DND-41 (cell line): ENCODE results near the gene ZNF575.
"Not testable (repeated sequence)": the region's sequence is repeated elsewhere in the genome, so short reads cannot be mapped to it uniquely, and the experiment has no call there.

ENCODE experiments used
- ATAC-seq: fragments of 200-7000 bp; cut with Tn5 transposase; 3 replicates; pipeline ENCODE4 v1.9.1; 2021; ENCODE audit warnings: low read depth; ENCODE audit not compliant: insufficient read depth
- DNase-seq: peaks from one replicate; pipeline ENCODE4 v3.0.0-alpha.2; 2020
- H2AFZ ChIP-seq: 2 replicates; pipeline ENCODE4 v1.6.0; 2012; ENCODE audit warnings: low read depth, low read length
- H3K27ac ChIP-seq: 2 replicates; pipeline ENCODE4 v1.5.1; 2012; ENCODE audit warnings: low read length, inconsistent platforms
- H3K27me3 ChIP-seq: fragments of 200-600 bp; sonication (generic); 2 replicates; pipeline ENCODE4 v1.6.0; 2012; ENCODE audit warnings: low read length, mild to moderate bottlenecking, inconsistent platforms; ENCODE audit not compliant: insufficient read depth, poor library complexity
- H3K36me3 ChIP-seq: 2 replicates; pipeline ENCODE4 v1.5.1; 2012; ENCODE audit warnings: low read length, inconsistent platforms; ENCODE audit not compliant: insufficient read depth
- H3K4me1 ChIP-seq: 2 replicates; pipeline ENCODE4 v1.5.1; 2012; ENCODE audit warnings: mild to moderate bottlenecking, low read length; ENCODE audit not compliant: insufficient read depth
- H3K4me2 ChIP-seq: 2 replicates; pipeline ENCODE4 v1.6.0; 2012; ENCODE audit warnings: mild to moderate bottlenecking, moderate library complexity, low read length, inconsistent platforms; ENCODE audit not compliant: insufficient read depth
- H3K4me3 ChIP-seq, 2 experiments: fragments of 200-600 bp in 1 of 2; shearing (Covaris generic) in 1 of 2; 2 replicates each; pipeline ENCODE4 v1.5.1; 2012 to 2016; ENCODE audit warnings: inconsistent platforms in 2 of 2, low read length in 2 of 2, mild to moderate bottlenecking in 2 of 2, low read depth in 1 of 2, moderate library complexity in 1 of 2
- H3K79me2 ChIP-seq: 2 replicates; pipeline ENCODE4 v1.6.0; 2012; ENCODE audit warnings: low read length, inconsistent platforms; ENCODE audit not compliant: insufficient read depth
- H3K9ac ChIP-seq: 2 replicates; pipeline ENCODE4 v1.6.0; 2012; ENCODE audit warnings: low read depth, mild to moderate bottlenecking, inconsistent platforms, low read length, moderate library complexity
- H3K9me3 ChIP-seq: 2 replicates; pipeline ENCODE4 v1.5.1; 2012; ENCODE audit warnings: low read length, moderate library complexity, mild to moderate bottlenecking, inconsistent platforms; ENCODE audit not compliant: insufficient read depth, severe bottlenecking
- H4K20me1 ChIP-seq: 2 replicates; pipeline ENCODE4 v1.6.0; 2012; ENCODE audit warnings: low read length; ENCODE audit not compliant: insufficient read depth
- EZH2 ChIP-seq: IDR thresholded peaks from 3 replicates; pipeline ENCODE4 v1.6.1; 2012; ENCODE audit warnings: borderline replicate concordance, low read depth, mild to moderate bottlenecking, moderate library complexity, low read length, inconsistent platforms; ENCODE audit not compliant: severe bottlenecking
- TF ChIP-seq, protein P1 (sequence below): IDR thresholded peaks from 2 replicates; pipeline ENCODE4 v1.5.1; 2012; ENCODE audit warnings: borderline replicate concordance, low read length, moderate library complexity, mild to moderate bottlenecking; ENCODE audit not compliant: poor library complexity, severe bottlenecking; ENCODE audit errors: extremely low read depth

ZNF575 gene

GRCh38 chr19:43518051-43518450 is 14.9 kb upstream of the ZNF575 start:
- Histone ChIP-seq H3K79me2 (no peaks in the 10 kb centered on the region), H3K36me3 (no peaks in the 10 kb centered on the region), H3K9ac (no peak overlapping the region), H3K27ac (no peak overlapping the region), H2AFZ (no peak overlapping the region), H3K4me3 (no peak overlapping the region), H3K4me2 (no peak overlapping the region), H3K27me3 (no peaks in the 10 kb centered on the region), H3K4me1 (no peaks in the 10 kb centered on the region), H4K20me1 (no peaks in the 10 kb centered on the region), H3K9me3 (no peaks in the 10 kb centered on the region)
- DNase-seq (no peak), ATAC-seq (no peak)
- no peak for TF ChIP-seq EZH2
- TF ChIP-seq, protein P1, sequence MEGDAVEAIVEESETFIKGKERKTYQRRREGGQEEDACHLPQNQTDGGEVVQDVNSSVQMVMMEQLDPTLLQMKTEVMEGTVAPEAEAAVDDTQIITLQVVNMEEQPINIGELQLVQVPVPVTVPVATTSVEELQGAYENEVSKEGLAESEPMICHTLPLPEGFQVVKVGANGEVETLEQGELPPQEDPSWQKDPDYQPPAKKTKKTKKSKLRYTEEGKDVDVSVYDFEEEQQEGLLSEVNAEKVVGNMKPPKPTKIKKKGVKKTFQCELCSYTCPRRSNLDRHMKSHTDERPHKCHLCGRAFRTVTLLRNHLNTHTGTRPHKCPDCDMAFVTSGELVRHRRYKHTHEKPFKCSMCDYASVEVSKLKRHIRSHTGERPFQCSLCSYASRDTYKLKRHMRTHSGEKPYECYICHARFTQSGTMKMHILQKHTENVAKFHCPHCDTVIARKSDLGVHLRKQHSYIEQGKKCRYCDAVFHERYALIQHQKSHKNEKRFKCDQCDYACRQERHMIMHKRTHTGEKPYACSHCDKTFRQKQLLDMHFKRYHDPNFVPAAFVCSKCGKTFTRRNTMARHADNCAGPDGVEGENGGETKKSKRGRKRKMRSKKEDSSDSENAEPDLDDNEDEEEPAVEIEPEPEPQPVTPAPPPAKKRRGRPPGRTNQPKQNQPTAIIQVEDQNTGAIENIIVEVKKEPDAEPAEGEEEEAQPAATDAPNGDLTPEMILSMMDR, result no peak

- DNase-seq (peak; percentile 78), ATAC-seq (peak; percentile 78)
- Histone ChIP-seq H3K27me3 (no peaks in the 10 kb centered on the region), H3K9me3 (no peaks in the 10 kb centered on the region), H3K4me2 (no peak overlapping the region), H2AFZ (no peak overlapping the region), H3K79me2 (no peaks in the 10 kb centered on the region), H3K36me3 (no peaks in the 10 kb centered on the region), H3K4me3 (no peak overlapping the region), H4K20me1 (no peaks in the 10 kb centered on the region), H3K27ac (no peak overlapping the region), H3K9ac (no peak overlapping the region), H3K4me1 (no peaks in the 10 kb centered on the region)
- TF ChIP-seq EZH2, result no peak
- TF ChIP-seq, protein P1, result peak; percentile 95
These were observed 13.4 kb upstream of the ZNF575 start for GRCh38 chr19:43519436-43520088.

- Histone ChIP-seq H3K9me3 (no peaks in the 10 kb centered on the region), H3K27me3 (no peaks in the 10 kb centered on the region), H3K4me1 (peaks cover 29% of the 10 kb centered on the region), H3K27ac (no peak overlapping the region), H2AFZ (no peak overlapping the region), H3K4me3 (no peak overlapping the region), H4K20me1 (peaks cover 4% of the 10 kb centered on the region; the same call in 1 of the 2 replicates), H3K79me2 (no peaks in the 10 kb centered on the region), H3K4me2 (no peak overlapping the region), H3K9ac (no peak overlapping the region), H3K36me3 (no peaks in the 10 kb centered on the region)
- DNase-seq, result no peak
- ATAC-seq, result no peak
- TF ChIP-seq, protein P1, result no peak
These were observed 10.1 kb upstream of the ZNF575 start for GRCh38 chr19:43522929-43523328.

DNA sequence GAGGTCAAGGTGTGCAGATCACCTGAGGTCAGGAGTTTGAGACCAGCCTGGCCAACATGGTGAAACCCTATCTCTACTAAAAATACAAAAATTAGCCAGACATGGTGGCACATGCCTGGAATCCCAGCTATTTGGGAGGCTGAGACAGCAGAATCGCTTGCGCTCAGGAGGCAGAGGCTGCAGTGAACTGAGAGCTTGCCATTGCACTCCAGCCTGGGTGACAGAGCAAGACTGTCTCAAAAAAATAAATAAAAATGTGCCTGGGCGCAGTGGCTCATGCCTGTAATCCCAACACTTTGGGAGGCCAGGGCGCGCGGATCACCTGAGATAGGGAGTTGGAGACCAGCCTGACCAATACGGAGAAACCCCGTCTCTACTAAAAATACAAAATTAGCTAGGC is 9.3 kb upstream of the ZNF575 start:
- not testable (repeated sequence) for H2AFZ ChIP-seq, H3K27ac ChIP-seq, H3K9me3 ChIP-seq, H3K9ac ChIP-seq, H3K36me3 ChIP-seq, H3K27me3 ChIP-seq, H3K4me3 ChIP-seq, ATAC-seq, H3K79me2 ChIP-seq, H3K4me2 ChIP-seq, DNase-seq, H4K20me1 ChIP-seq
- peaks cover 35% of the 10 kb centered on the region for H3K4me1 ChIP-seq
